Endothelial cell of umbilical vein (primary cell): ENCODE measurements around the gene EHBP1L1. TPM values are rescaled to one million over a fixed set of nuclear protein-coding genes. Genes with fewer than 3 reads are reported as not detected.

Source experiments
- BruUV-seq: library from RNA; stranded (reverse); fragments of 400-500 nt; replicated peaks from 2 replicates; lab custom pipeline; 2021; lab: Mats Ljungman, UMichigan
- CTCF ChIA-PET: fragments of 300-600, 350-600 bp; sonication (Branson Sonifier 250); formaldehyde crosslinking; loops from one replicate; lab custom pipeline; 2021; ENCODE audit warnings: antibody characterized with exemption, inconsistent platforms; lab: Charles Lee
- POLR2A ChIA-PET: fragments of 300-600, 350-600 bp; sonication (Branson Sonifier 250); formaldehyde crosslinking; loops from one replicate; lab custom pipeline; 2021; ENCODE audit warnings: antibody characterized with exemption, inconsistent platforms; lab: Charles Lee
- DNase-seq: peaks from one replicate; pipeline ENCODE4 v3.0.0-alpha.2; 2011; ENCODE audit warnings: low read depth, low spot score
- FAIRE-seq: peaks from 2 replicates; lab custom pipeline; 2011; peaks lifted over from hg19 to GRCh38; lab: Jason Lieb, UNC
- H2AFZ ChIP-seq: 2 replicates; pipeline ENCODE4 v1.6.0; 2012; ENCODE audit warnings: low read depth, low read length, control low read depth, inconsistent platforms
- H3K27ac ChIP-seq: 2 replicates; pipeline ENCODE4 v1.5.1; 2011; ENCODE audit warnings: low read depth, mild to moderate bottlenecking, control low read depth, low read length, moderate library complexity; ENCODE audit not compliant: insufficient read depth
- H3K27me3 ChIP-seq, 2 experiments: 2 replicates each; pipeline versions ENCODE4 v1.6.0 to v1.6.1; 2011; ENCODE audit warnings: low read length in 2 of 2, mixed read lengths in 1 of 2; ENCODE audit not compliant: control insufficient read depth in 2 of 2, insufficient read depth in 2 of 2
- H3K36me3 ChIP-seq, 2 experiments: 2 replicates in 1 of 2; 3 replicates in 1 of 2; pipeline ENCODE4 v1.5.1; 2011; ENCODE audit warnings: low read length in 2 of 2, mild to moderate bottlenecking in 1 of 2, moderate library complexity in 1 of 2; ENCODE audit not compliant: control insufficient read depth in 2 of 2, insufficient read depth in 2 of 2; ENCODE audit errors: extremely low read depth in 1 of 2
- H3K4me1 ChIP-seq: 3 replicates; pipeline ENCODE4 v1.5.1; 2011; ENCODE audit warnings: mild to moderate bottlenecking, low read length; ENCODE audit not compliant: control insufficient read depth, insufficient read depth; ENCODE audit errors: extremely low read depth
- H3K4me2 ChIP-seq: 2 replicates; pipeline ENCODE4 v1.6.1; 2011; ENCODE audit warnings: low read length, control low read depth, mixed read lengths; ENCODE audit not compliant: insufficient read depth
- H3K4me3 ChIP-seq, 3 experiments: fragments of 200-600 bp in 1 of 3; sonication (generic), shearing (Covaris generic) in 1 of 3; replicated peaks in 1 of 3; 2 replicates each; pipeline ENCODE4 v1.5.1; 2011 to 2016; ENCODE audit warnings: control low read depth in 3 of 3, low read length in 3 of 3, mild to moderate bottlenecking in 2 of 3, inconsistent platforms in 1 of 3, low read depth in 1 of 3, moderate library complexity in 1 of 3; ENCODE audit not compliant: insufficient read depth in 1 of 3
- H3K79me2 ChIP-seq: 2 replicates; pipeline ENCODE4 v1.6.0; 2012; ENCODE audit warnings: low read length, inconsistent platforms; ENCODE audit not compliant: control insufficient read depth, insufficient read depth
- H3K9ac ChIP-seq: replicated peaks from 2 replicates; pipeline ENCODE3; 2011; ENCODE audit warnings: low read length, control low read depth; ENCODE audit not compliant: insufficient read depth; ENCODE audit errors: extremely low read depth
- H3K9me1 ChIP-seq: replicated peaks from 3 replicates; pipeline ENCODE4 v1.6.0; 2011; ENCODE audit warnings: mild to moderate bottlenecking, low read length; ENCODE audit not compliant: control insufficient read depth, insufficient read depth; ENCODE audit errors: extremely low read depth
- H3K9me3 ChIP-seq: replicated peaks from 2 replicates; pipeline ENCODE4 v1.5.1; 2012; ENCODE audit warnings: low read length, inconsistent platforms; ENCODE audit not compliant: control insufficient read depth, insufficient read depth
- H4K20me1 ChIP-seq: replicated peaks from 2 replicates; pipeline ENCODE3; 2011; ENCODE audit warnings: mild to moderate bottlenecking, low read length; ENCODE audit not compliant: control insufficient read depth, insufficient read depth; ENCODE audit errors: extremely low read depth
- EZH2 ChIP-seq: IDR thresholded peaks from 2 replicates; pipeline ENCODE4 v1.6.1; 2012; ENCODE audit warnings: borderline replicate concordance, low read depth, mild to moderate bottlenecking, moderate library complexity, low read length, inconsistent platforms; ENCODE audit not compliant: severe bottlenecking
- FOS ChIP-seq: IDR thresholded peaks from 2 replicates; pipeline ENCODE4 v1.6.1; 2011; ENCODE audit warnings: mild to moderate bottlenecking, low read length, moderate library complexity, borderline replicate concordance; ENCODE audit not compliant: insufficient read depth
- POLR2A ChIP-seq: IDR thresholded peaks from 2 replicates; pipeline ENCODE4 v1.6.1; 2012; ENCODE audit warnings: low read depth, mild to moderate bottlenecking, control low read depth, low read length
- POLR2AphosphoS5 ChIP-seq: IDR thresholded peaks from 2 replicates; pipeline ENCODE4 v1.6.1; 2012; ENCODE audit warnings: low read depth, mild to moderate bottlenecking, control low read depth, low read length, moderate library complexity; ENCODE audit not compliant: insufficient read depth
- dilution Hi-C: fragments of 300-500 bp; cut with MboI; formaldehyde crosslinking; loops from one replicate; pipeline ENCODE4 v1.15.0; 2019; ENCODE audit warnings: low sequenced_read_pairs; ENCODE audit not compliant: extremely low pct_ligation_motif_present
- intact Hi-C: fragments of 100-400 bp; cut with micrococcal nuclease; formaldehyde crosslinking; loops from one replicate; pipeline ENCODE4 v1.10.0; 2022
- polyA plus RNA-seq, 4 experiments: library from polyadenylated mRNA; depleted of rRNA in 3 of 4; stranded (reverse) in 3 of 4; unstranded in 1 of 4; fragments of >200 nt; gene quantifications; 2 replicates each; pipeline versions ENCODE4 v1.2.1 to v1.2.3, GENCODE V29; 2011 to 2012; ENCODE audit warnings: missing spikeins in 1 of 4
- total RNA-seq: library from RNA; stranded (reverse); gene quantifications from 2 replicates; pipeline ENCODE4 v1.2.3, GENCODE V29; 2021

EHBP1L1 gene
- total and polyA plus RNA-seq, 2 donors (not counting 3 experiments of a cell fraction or from before 2014, with no cell fraction given) = 12.7 to 19.7 TPM

GRCh38 chr11:65615229-65615949 is 39.5 kb downstream of the EHBP1L1 start, which contains the start of gene PCNX3:
PCNX3 (plus strand) TSS chr11:65615776; CDS start chr11:65616312, 536 bp downstream.
- Histone ChIP-seq H3K4me2 (peak within 1 kb of the TSS; percentile 88), H3K36me3 (peaks cover 0 to 31% of the 10 kb centered on the region in 2 experiments), H3K4me1 (peaks cover 39% of the 10 kb centered on the region), H2AFZ (peak within 1 kb of the TSS; percentile 36), H3K9ac (peak within 1 kb of the TSS; percentile 74), H3K4me3 (peak within 1 kb of the TSS; percentile 81 to 90 (median 87)), H3K9me1 (no peaks in the 10 kb centered on the region), H3K27me3 (no peaks in the 10 kb centered on the region), H3K9me3 (no peaks in the 10 kb centered on the region), H4K20me1 (no peaks in the 10 kb centered on the region), H3K27ac (peak within 1 kb of the TSS; percentile 88), H3K79me2 (peaks cover 55% of the 10 kb centered on the region)
- FAIRE-seq (peak; percentile 100), DNase-seq (peak; percentile 100)
- no TSS peak for BruUV-seq
- peak; percentile 63 for TF ChIP-seq POLR2AphosphoS5
- no peak for TF ChIP-seq EZH2
- peak; percentile 59 for TF ChIP-seq POLR2A
- ChIA-PET CTCF (interaction anchor here (0.8 to 6.2 kb wide), 15 partner anchors 9 to 273 kb away, joined by 3 to 54 read pairs (median 3); partner anchors contain the start of genes FAM89B, FIBP, KCNK7 and SIPA1), POLR2A (interaction anchor here (0.6 to 1.2 kb wide), 2 partner anchors 10 to 193 kb away, joined by 3 read pairs; partner anchors contain the start of gene NEAT1)
- dilution Hi-C loops (no loop called here), intact Hi-C loops (loop anchor here (1.0 kb wide), 4 partner anchors 8 to 193 kb away; partner anchors contain the start of genes NEAT1 and SIPA1)

- Histone ChIP-seq H3K4me3 (peak overlapping the region; percentile 64 to 90 (median 71)), H3K9ac (peak overlapping the region; percentile 74), H3K4me2 (peak overlapping the region; percentile 86), H3K36me3 (peaks cover 0 to 34% of the 10 kb centered on the region in 2 experiments), H3K9me3 (no peaks in the 10 kb centered on the region), H3K27ac (peak overlapping the region; percentile 45), H3K9me1 (no peaks in the 10 kb centered on the region), H4K20me1 (no peaks in the 10 kb centered on the region), H3K27me3 (no peaks in the 10 kb centered on the region), H3K4me1 (peaks cover 32% of the 10 kb centered on the region), H3K79me2 (peaks cover 48% of the 10 kb centered on the region), H2AFZ (no peak overlapping the region)
- FAIRE-seq = no peak
- TF ChIP-seq POLR2A (no peak), POLR2AphosphoS5 (no peak), FOS (no peak)
- ChIA-PET POLR2A (interaction anchor here (1.2 kb wide), 1 partner anchor 10 kb away, joined by 3 read pairs; no protein-coding TSS in a partner anchor), CTCF (interaction anchor here (1.2 to 6.2 kb wide), 8 partner anchors 9 to 75 kb away, joined by 3 to 54 read pairs (median 8); partner anchors contain the start of genes FAM89B, KCNK7, SIPA1 and ZNRD2)
- BruUV-seq = no TSS peak
- intact Hi-C loops (loop anchor here (1.0 kb wide), 4 partner anchors 9 to 194 kb away; partner anchors contain the start of genes NEAT1 and SIPA1), dilution Hi-C loops (no loop called here)
- no peak for DNase-seq
Measured at GRCh38 chr11:65615950-65616574, 40.2 kb downstream of the EHBP1L1 start.
